Naive B cell (primary cell): Measurements from ENCODE around the gene FAM184A. TPM values are rescaled to one million over a fixed set of nuclear protein-coding genes. Genes with fewer than 3 reads are reported as not detected.
"Not testable (repeated sequence)": the region's sequence is repeated elsewhere in the genome, so short reads cannot be mapped to it uniquely, and the experiment has no call there.

ENCODE experiments used
- ATAC-seq, 2 donors: fragments of 150-1000 bp; cut with Tn5 transposase; 2 replicates each; pipeline ENCODE4 v1.10.0; 2021; ENCODE audit warnings: low read depth in 2 of 2, mild to moderate bottlenecking in 2 of 2, moderate library complexity in 2 of 2
- DNase-seq: peaks from one replicate; pipeline ENCODE4 v3.0.0; 2022
- H3K27ac Mint-ChIP-seq, 6 donors: one replicate each; pipeline ENCODE4 v1.8.0; 2020 to 2022; ENCODE audit warnings: mild to moderate bottlenecking in 6 of 6, mixed read lengths in 6 of 6, moderate library complexity in 5 of 6, inconsistent platforms in 2 of 6
- H3K27me3 Mint-ChIP-seq, 3 donors: one replicate each; pipeline ENCODE4 v1.8.0; 2021 to 2022; ENCODE audit warnings: mixed read lengths in 3 of 3, mild to moderate bottlenecking in 1 of 3
- H3K36me3 Mint-ChIP-seq, 2 donors: one replicate each; pipeline ENCODE4 v1.8.0; 2020 to 2022; ENCODE audit warnings: mixed read lengths in 2 of 2, inconsistent platforms in 1 of 2, mild to moderate bottlenecking in 1 of 2
- H3K4me1 Mint-ChIP-seq, 3 donors: one replicate each; pipeline ENCODE4 v1.8.0; 2020 to 2022; ENCODE audit warnings: mixed read lengths in 3 of 3, inconsistent platforms in 1 of 3, mild to moderate bottlenecking in 1 of 3, moderate library complexity in 1 of 3
- H3K4me3 Mint-ChIP-seq, 8 donors: one replicate each; pipeline ENCODE4 v1.8.0; 2020 to 2022; ENCODE audit warnings: mild to moderate bottlenecking in 8 of 8, mixed read lengths in 8 of 8, moderate library complexity in 8 of 8, inconsistent platforms in 2 of 8
- H3K9me3 Mint-ChIP-seq, 7 donors: one replicate each; pipeline ENCODE4 v1.8.0; 2020 to 2022; ENCODE audit warnings: mixed read lengths in 7 of 7, mild to moderate bottlenecking in 5 of 7, inconsistent platforms in 2 of 7, moderate library complexity in 1 of 7
- polyA plus RNA-seq, 6 donors: library from polyadenylated mRNA; unstranded; fragments of 300-500 nt; fragmentation: Illumina TruSeq; gene quantifications; one replicate each; pipeline ENCODE4 v1.2.3, GENCODE V29; 2021; ENCODE audit warnings: low read depth in 6 of 6

Gene FAM184A
- polyA plus RNA-seq, 6 donors from 2014 or later, result not detected

- DNase-seq (no peak), ATAC-seq (no peak)
- H3K4me1 Mint-ChIP-seq, result peaks cover 0 to 3% (median 0%) of the 10 kb centered on the region in 3 donors
- no peak overlapping the region for H3K27ac Mint-ChIP-seq
- H3K9me3 Mint-ChIP-seq, result no peaks in the 10 kb centered on the region
- H3K27me3 Mint-ChIP-seq, result peaks cover 0 to 8% (median under 1%) of the 10 kb centered on the region in 3 donors
- H3K4me3 Mint-ChIP-seq, result no peak overlapping the region
- no peaks in the 10 kb centered on the region for H3K36me3 Mint-ChIP-seq
Observed at GRCh38 chr6:119113961-119114360, 35.5 kb upstream of the FAM184A start.

GRCh38 chr6:119112812-119113530 is 34.5 kb upstream of the FAM184A start:
- Mint-ChIP-seq H3K4me1 (peaks cover 0 to 3% (median 0%) of the 10 kb centered on the region in 3 donors), H3K9me3 (no peaks in the 10 kb centered on the region), H3K27me3 (peaks cover 0 to 17% (median 0%) of the 10 kb centered on the region in 3 donors), H3K4me3 (no peak overlapping the region), H3K27ac (peak overlapping the region in 1 of 6 donors; percentile 23), H3K36me3 (no peaks in the 10 kb centered on the region)
- no peak for ATAC-seq
- no peak for DNase-seq

GRCh38 chr6:119110601-119111548 is 32.4 kb upstream of the FAM184A start:
- H3K4me3 Mint-ChIP-seq, result no peak overlapping the region
- H3K4me1 Mint-ChIP-seq, result peaks cover 0 to 3% (median 0%) of the 10 kb centered on the region in 3 donors
- DNase-seq (peak; percentile 18), ATAC-seq (peak; percentile 48 to 58)
- no peaks in the 10 kb centered on the region for H3K36me3 Mint-ChIP-seq
- H3K27me3 Mint-ChIP-seq, result peaks cover 0 to 17% (median 0%) of the 10 kb centered on the region in 3 donors
- no peak overlapping the region for H3K27ac Mint-ChIP-seq
- no peaks in the 10 kb centered on the region for H3K9me3 Mint-ChIP-seq

- Mint-ChIP-seq H3K27me3 (peaks cover 0 to 17% (median 0%) of the 10 kb centered on the region in 3 donors), H3K4me3 (no peak overlapping the region)
Observed at GRCh38 chr6:119109654-119110325, 31.3 kb upstream of the FAM184A start.

GRCh38 chr6:119108076-119108475 is 29.6 kb upstream of the FAM184A start:
- ATAC-seq, result no peak
- Mint-ChIP-seq H3K9me3 (no peaks in the 10 kb centered on the region), H3K27ac (no peak overlapping the region)

More at GRCh38 chr6:119109654-119110325, 31.3 kb upstream of the FAM184A start:
- H3K27ac Mint-ChIP-seq, result peak overlapping the region in 1 of 6 donors; percentile 16
- DNase-seq, result no peak
- no peaks in the 10 kb centered on the region for H3K9me3 Mint-ChIP-seq
- peaks cover 0 to 3% (median 0%) of the 10 kb centered on the region in 3 donors for H3K4me1 Mint-ChIP-seq
- ATAC-seq, result no peak
- no peaks in the 10 kb centered on the region for H3K36me3 Mint-ChIP-seq

GRCh38 chr6:119105282-119105681 is 26.8 kb upstream of the FAM184A start:
- Mint-ChIP-seq H3K27me3 (peaks cover 0 to 17% (median 0%) of the 10 kb centered on the region in 3 donors), H3K9me3 (no peaks in the 10 kb centered on the region), H3K4me1 (peaks cover 0 to 3% (median 0%) of the 10 kb centered on the region in 3 donors), H3K36me3 (no peaks in the 10 kb centered on the region), H3K4me3 (no peak overlapping the region), H3K27ac (no peak overlapping the region)
- ATAC-seq (no peak), DNase-seq (no peak)

More at GRCh38 chr6:119108076-119108475, 29.6 kb upstream of the FAM184A start:
- H3K27me3 Mint-ChIP-seq, result peaks cover 0 to 17% (median 0%) of the 10 kb centered on the region in 3 donors
- H3K4me1 Mint-ChIP-seq, result peaks cover 0 to 3% (median 0%) of the 10 kb centered on the region in 3 donors
- H3K4me3 Mint-ChIP-seq, result no peak overlapping the region
- H3K36me3 Mint-ChIP-seq, result no peaks in the 10 kb centered on the region
- no peak for DNase-seq

GRCh38 chr6:119102901-119103300 is 24.4 kb upstream of the FAM184A start:
- Mint-ChIP-seq H3K36me3 (no peaks in the 10 kb centered on the region), H3K4me1 (no peaks in the 10 kb centered on the region), H3K4me3 (no peak overlapping the region), H3K27me3 (no peaks in the 10 kb centered on the region), H3K27ac (no peak overlapping the region), H3K9me3 (peaks cover 0 to 2% (median 0%) of the 10 kb centered on the region in 7 donors)
- ATAC-seq, result no peak
- DNase-seq, result no peak

GRCh38 chr6:119100115-119100514 is 21.7 kb upstream of the FAM184A start:
- ATAC-seq, result no peak
- Mint-ChIP-seq H3K27me3 (no peaks in the 10 kb centered on the region), H3K27ac (no peak overlapping the region), H3K4me1 (peaks cover 0 to 12% (median 8%) of the 10 kb centered on the region in 3 donors), H3K4me3 (no peak overlapping the region), H3K36me3 (no peaks in the 10 kb centered on the region), H3K9me3 (peaks cover 0 to 2% (median 0%) of the 10 kb centered on the region in 7 donors)
- DNase-seq, result no peak

GRCh38 chr6:119097815-119098361 is 19.4 kb upstream of the FAM184A start:
- H3K27me3 Mint-ChIP-seq, result peaks cover 3 to 14% (median 14%) of the 10 kb centered on the region in 3 donors
- DNase-seq, H3K27ac Mint-ChIP-seq, H3K9me3 Mint-ChIP-seq, H3K36me3 Mint-ChIP-seq, ATAC-seq: not testable (repeated sequence)
- H3K4me3 Mint-ChIP-seq, result peak overlapping the region in 1 of 8 donors; percentile 21
- H3K4me1 Mint-ChIP-seq, result peaks cover 0 to 12% (median 8%) of the 10 kb centered on the region in 3 donors

GRCh38 chr6:119096721-119097565 is 18.5 kb upstream of the FAM184A start:
- ATAC-seq, result no peak
- Mint-ChIP-seq H3K4me3 (peak overlapping the region in 1 of 8 donors; percentile 55), H3K9me3 (peaks cover 0 to 2% (median 0%) of the 10 kb centered on the region in 7 donors), H3K4me1 (peaks cover 0 to 12% (median 8%) of the 10 kb centered on the region in 3 donors), H3K36me3 (no peaks in the 10 kb centered on the region), H3K27ac (peak overlapping the region in 4 of 6 donors; percentile 44 to 88 (median 70)), H3K27me3 (peaks cover 3 to 17% (median 17%) of the 10 kb centered on the region in 3 donors)
- DNase-seq, result no peak

- ATAC-seq, result no peak
- Mint-ChIP-seq H3K4me1 (no peaks in the 10 kb centered on the region), H3K36me3 (no peaks in the 10 kb centered on the region), H3K4me3 (peak overlapping the region in 1 of 8 donors; percentile 17), H3K9me3 (peaks cover 0 to 6% (median 0%) of the 10 kb centered on the region in 7 donors), H3K27me3 (peaks cover 11 to 54% (median 44%) of the 10 kb centered on the region in 3 donors), H3K27ac (no peak overlapping the region)
- no peak for DNase-seq
Observed at GRCh38 chr6:119090256-119090655, 11.8 kb upstream of the FAM184A start.

- Mint-ChIP-seq H3K4me1 (no peaks in the 10 kb centered on the region), H3K27ac (no peak overlapping the region), H3K9me3 (peaks cover 4 to 24% (median 13%) of the 10 kb centered on the region in 7 donors), H3K4me3 (no peak overlapping the region), H3K27me3 (peaks cover 12 to 42% (median 26%) of the 10 kb centered on the region in 3 donors), H3K36me3 (peaks cover 8 to 12% of the 10 kb centered on the region in 2 donors)
- no peak for ATAC-seq
- DNase-seq, result no peak
Observed at GRCh38 chr6:119084784-119085183, 6.3 kb upstream of the FAM184A start.
